SK-N-SH (cell line): ENCODE data around the gene SPEG. TPM values are rescaled to one million over a fixed set of nuclear protein-coding genes. Genes with fewer than 3 reads are reported as not detected.
A peak's percentile ranks its signal among the peaks of the same experiment; 100 is the strongest.

Experiments
- CTCF ChIA-PET: fragments of 300-600, 350-600 bp; formaldehyde crosslinking; extraction: SDS; loops from one replicate; lab custom pipeline; 2021; lab: Yijun Ruan, JAX
- POLR2A ChIA-PET: fragments of 350-600 bp; sonication (Branson Sonifier 250); formaldehyde crosslinking; extraction: SDS; loops from one replicate; lab custom pipeline; 2020; ENCODE audit warnings: antibody characterized with exemption, inconsistent platforms; lab: Yijun Ruan, JAX
- DNase-seq: peaks from one replicate; pipeline ENCODE4 v3.0.0; 2012
- H2AFZ ChIP-seq: fragments of 200-600 bp; sonication (generic); 2 replicates; pipeline ENCODE4 v1.8.1; 2016; ENCODE audit warnings: antibody characterized with exemption, mild to moderate bottlenecking, low read depth
- H3F3A ChIP-seq: fragments of 200-600 bp; sonication (generic); replicated peaks from 2 replicates; pipeline ENCODE3; 2016; ENCODE audit warnings: antibody characterized with exemption, mild to moderate bottlenecking; ENCODE audit not compliant: insufficient read depth
- H3K27ac ChIP-seq, 2 experiments: fragments of 200-500 bp in 1 of 2; fragments of 200-600 bp in 1 of 2; sonication (Bioruptor generic) in 1 of 2; sonication (generic), shearing (Covaris generic) in 1 of 2; 2 replicates each; pipeline versions ENCODE4 v1.5.1 to v1.6.1; 2014 to 2016; ENCODE audit warnings: low read depth in 2 of 2, inconsistent platforms in 1 of 2, low read length in 1 of 2, mild to moderate bottlenecking in 1 of 2, mixed read lengths in 1 of 2
- H3K27me3 ChIP-seq: fragments of 200-600 bp; sonication (generic), shearing (Covaris generic); 2 replicates; pipeline ENCODE4 v1.6.1; 2016; ENCODE audit warnings: mixed run types; ENCODE audit not compliant: insufficient read depth
- H3K36me3 ChIP-seq, 2 experiments: fragments of 200-500 bp in 1 of 2; fragments of 200-600 bp in 1 of 2; sonication (Bioruptor generic) in 1 of 2; sonication (generic) in 1 of 2; replicated peaks in 1 of 2; 2 replicates each; pipeline versions ENCODE3 to v1.5.1; 2014 to 2016; ENCODE audit warnings: low read length in 1 of 2, mild to moderate bottlenecking in 1 of 2; ENCODE audit not compliant: insufficient read depth in 2 of 2, control insufficient read depth in 1 of 2
- H3K4me1 ChIP-seq, 2 experiments: fragments of 200-500 bp in 1 of 2; fragments of 200-600 bp in 1 of 2; sonication (Bioruptor generic) in 1 of 2; sonication (generic), shearing (Covaris generic) in 1 of 2; 2 replicates each; pipeline versions ENCODE4 v1.5.1 to v1.6.1; 2014 to 2016; ENCODE audit warnings: low read depth in 1 of 2, low read length in 1 of 2, mixed run types in 1 of 2; ENCODE audit not compliant: insufficient read depth in 2 of 2, control insufficient read depth in 1 of 2
- H3K4me2 ChIP-seq: fragments of 200-600 bp; sonication (generic), shearing (Covaris generic); 2 replicates; pipeline ENCODE4 v1.6.1; 2017; ENCODE audit warnings: mixed run types
- H3K4me3 ChIP-seq, 2 experiments: fragments of 200-500 bp in 1 of 2; fragments of 200-600 bp in 1 of 2; sonication (Bioruptor generic) in 1 of 2; sonication (generic), shearing (Covaris generic) in 1 of 2; 2 replicates each; pipeline versions ENCODE4 v1.5.1 to v1.8.1; 2014 to 2016; ENCODE audit warnings: low read depth in 2 of 2, inconsistent platforms in 1 of 2, low read length in 1 of 2, mild to moderate bottlenecking in 1 of 2, mixed read lengths in 1 of 2, moderate library complexity in 1 of 2
- H3K79me2 ChIP-seq: fragments of 200-600 bp; sonication (generic); 2 replicates; pipeline ENCODE4 v1.8.1; 2017; ENCODE audit warnings: mild to moderate bottlenecking; ENCODE audit not compliant: insufficient read depth
- H3K9ac ChIP-seq: fragments of 200-600 bp; sonication (generic); 2 replicates; pipeline ENCODE4 v1.6.1; 2017; ENCODE audit warnings: mixed run types
- H3K9me2 ChIP-seq: fragments of 200-600 bp; sonication (generic); 2 replicates; pipeline ENCODE4 v1.6.1; 2017; ENCODE audit warnings: mixed run types
- H3K9me3 ChIP-seq: fragments of 200-600 bp; sonication (generic); 2 replicates; pipeline ENCODE4 v1.6.1; 2017; ENCODE audit warnings: mixed run types, mild to moderate bottlenecking, moderate library complexity
- H4K20me1 ChIP-seq: fragments of 200-600 bp; sonication (generic); 2 replicates; pipeline ENCODE4 v1.6.1; 2017; ENCODE audit warnings: mild to moderate bottlenecking, mixed run types; ENCODE audit not compliant: insufficient read depth
- CTCF ChIP-seq: fragments of 200-600 bp; sonication (generic); IDR thresholded peaks from 2 replicates; pipeline ENCODE4 v1.6.1; 2017; ENCODE audit warnings: antibody characterized with exemption, mild to moderate bottlenecking, moderate library complexity
- FOSL2 ChIP-seq: IDR thresholded peaks from 2 replicates; pipeline ENCODE4 v1.4.0; 2012; ENCODE audit warnings: low read depth, mild to moderate bottlenecking, moderate library complexity, borderline replicate concordance
- FOXJ3 ChIP-seq: sonication (generic); formaldehyde crosslinking; IDR thresholded peaks from 2 replicates; pipeline ENCODE4 v1.5.1; 2020; ENCODE audit warnings: mild to moderate bottlenecking, missing genetic modification reagents
- MAX ChIP-seq: IDR thresholded peaks from 2 replicates; pipeline ENCODE4 v1.4.0; 2012; ENCODE audit warnings: low read depth
- NFIC ChIP-seq: IDR thresholded peaks from 2 replicates; pipeline ENCODE4 v1.4.0; 2012; ENCODE audit warnings: borderline replicate concordance
- PBX3 ChIP-seq: IDR thresholded peaks from 2 replicates; pipeline ENCODE4; 2012
- RCOR1 ChIP-seq: fragments of 150-350 bp; IDR thresholded peaks from 2 replicates; pipeline ENCODE4 v1.6.1; 2017; ENCODE audit warnings: antibody characterized with exemption, low read length
- SIN3A ChIP-seq: IDR thresholded peaks from 2 replicates; pipeline ENCODE4 v1.6.1; 2012; ENCODE audit warnings: low read depth, mild to moderate bottlenecking, low read length, moderate library complexity, borderline replicate concordance
- TCF12 ChIP-seq: IDR thresholded peaks from 2 replicates; pipeline ENCODE4 v1.4.0; 2012
- USF1 ChIP-seq: IDR thresholded peaks from 2 replicates; pipeline ENCODE4 v1.4.0; 2012; ENCODE audit warnings: low read depth, borderline replicate concordance
- USF2 ChIP-seq: fragments of 150-350 bp; IDR thresholded peaks from 2 replicates; pipeline ENCODE4 v1.6.1; 2017; ENCODE audit warnings: antibody characterized with exemption, low read length, low read depth, borderline replicate concordance
- WGBS: methylation state at CpG from one replicate; pipeline ENCODE4 v1.1.6; 2017; ENCODE audit warnings: low lambda C conversion rate; 5-methylcytosine and 5-hydroxymethylcytosine counted together
- polyA plus RNA-seq, 3 experiments: library from polyadenylated mRNA; depleted of rRNA; stranded (reverse); fragments of >200 nt; gene quantifications; 2 replicates each; pipeline ENCODE4 v1.2.3, GENCODE V29; 2012

SPEG gene
- polyA plus RNA-seq, 1 of the 3 experiments (the other 2 are of a cell fraction), result 107 TPM

- TF ChIP-seq MAX, result no peak
- no peak for TF ChIP-seq NFIC
- TF ChIP-seq RCOR1, result no peak
- no peak for TF ChIP-seq SIN3A
- no peak for TF ChIP-seq FOSL2
- no peak for TF ChIP-seq FOXJ3 (CRISPR knock-in tag)
Measured at GRCh38 chr2:219500135-219500534, 65.5 kb downstream of the SPEG start (continued).

GRCh38 chr2:219501849-219502248 is 67.2 kb downstream of the SPEG start:
- ChIA-PET POLR2A (interaction anchor here (0.8 kb wide), 1 partner anchor 10 kb away, joined by 4 read pairs; no protein-coding TSS in a partner anchor), CTCF (interaction anchor here (0.6 to 62.1 kb wide), 5 partner anchors 7 to 603 kb away, joined by 3 to 2824 read pairs (median 4); partner anchors contain the start of genes ASIC4, CHPF, GMPPA and TMEM198)
- Histone ChIP-seq H3K79me2 (peaks cover 20% of the 10 kb centered on the region), H3K4me1 (peaks cover 13 to 82% of the 10 kb centered on the region in 2 experiments), H3K4me3 (no peak overlapping the region), H3K9me3 (no peaks in the 10 kb centered on the region), H3K27me3 (no peaks in the 10 kb centered on the region), H4K20me1 (no peaks in the 10 kb centered on the region), H2AFZ (no peak overlapping the region), H3K27ac (peak overlapping the region in 1 of 2 experiments; percentile 81; a peak in 2 of 4 replicates), H3K9ac (no peak overlapping the region), H3K36me3 (peaks cover 12 to 23% of the 10 kb centered on the region in 2 experiments), H3K9me2 (no peaks in the 10 kb centered on the region), H3K4me2 (no peak overlapping the region), H3F3A (no peaks in the 10 kb centered on the region)
- no peak for DNase-seq
- WGBS, result 96% methylated on average over 14 of the region's 14 CpGs
- TF ChIP-seq CTCF (no peak), PBX3 (no peak), USF2 (no peak), TCF12 (no peak), USF1 (no peak)
